GM23338 (cell line): ENCODE measurements around the gene FBXL17. TPM values are rescaled to one million over a fixed set of nuclear protein-coding genes. Genes with fewer than 3 reads are reported as not detected.

Experiments used
- ATAC-seq: fragments of 200-7000 bp; cut with Tn5 transposase; 3 replicates; pipeline ENCODE4 v1.9.1; 2020
- DNase-seq: peaks from one replicate; pipeline ENCODE4 v3.0.0-alpha.2; 2015; ENCODE audit warnings: low spot score
- H2AFZ ChIP-seq: fragments of 200-600 bp; sonication (generic); 2 replicates; pipeline ENCODE4 v1.8.0; 2016; ENCODE audit warnings: antibody characterized with exemption, mild to moderate bottlenecking, moderate library complexity
- H3F3A ChIP-seq: fragments of 200-600 bp; sonication (generic); replicated peaks from 2 replicates; pipeline ENCODE4 v1.8.0; 2017; ENCODE audit warnings: antibody characterized with exemption, mixed run types, low read depth
- H3K27ac ChIP-seq: fragments of 200-600 bp; sonication (generic); 2 replicates; pipeline ENCODE4 v1.6.1; 2016; ENCODE audit warnings: low read depth
- H3K27me3 ChIP-seq: fragments of 200-600 bp; sonication (generic); 2 replicates; pipeline ENCODE4 v1.8.0; 2016; ENCODE audit warnings: mild to moderate bottlenecking, mixed run types, moderate library complexity; ENCODE audit not compliant: insufficient read depth
- H3K36me3 ChIP-seq: fragments of 200-600 bp; sonication (generic); 2 replicates; pipeline ENCODE4 v1.8.0; 2016; ENCODE audit warnings: mild to moderate bottlenecking; ENCODE audit not compliant: insufficient read depth
- H3K4me1 ChIP-seq: fragments of 200-600 bp; sonication (generic); 2 replicates; pipeline ENCODE4 v1.8.0; 2016; ENCODE audit warnings: mild to moderate bottlenecking, moderate library complexity; ENCODE audit not compliant: insufficient read depth
- H3K4me2 ChIP-seq: fragments of 200-600 bp; sonication (generic); 2 replicates; pipeline ENCODE4 v1.7.1; 2017; ENCODE audit warnings: mixed run types
- H3K4me3 ChIP-seq: fragments of 200-600 bp; sonication (generic); 2 replicates; pipeline ENCODE4 v1.6.1; 2016; ENCODE audit warnings: mixed run types
- H3K79me2 ChIP-seq: fragments of 200-600 bp; sonication (generic); replicated peaks from 2 replicates; pipeline ENCODE4 v1.8.0; 2017; ENCODE audit warnings: mild to moderate bottlenecking; ENCODE audit not compliant: insufficient read depth
- H3K9me2 ChIP-seq: fragments of 200-600 bp; sonication (generic); 2 replicates; pipeline ENCODE4 v1.8.0; 2017; ENCODE audit not compliant: insufficient read depth
- H4K20me1 ChIP-seq: fragments of 200-600 bp; sonication (generic); replicated peaks from 2 replicates; pipeline ENCODE4 v1.8.0; 2017; ENCODE audit warnings: mild to moderate bottlenecking; ENCODE audit not compliant: insufficient read depth
- H3K27ac Mint-ChIP-seq: 2 replicates; pipeline ENCODE4 v1.8.0; 2020; ENCODE audit warnings: inconsistent platforms, mild to moderate bottlenecking, moderate library complexity, mixed read lengths
- H3K27me3 Mint-ChIP-seq: 3 replicates; pipeline ENCODE4 v1.8.0; 2022; ENCODE audit warnings: low read depth, mild to moderate bottlenecking, moderate library complexity, mixed read lengths, inconsistent platforms; ENCODE audit not compliant: insufficient read depth, poor library complexity
- H3K36me3 Mint-ChIP-seq: 3 replicates; pipeline ENCODE4 v1.8.0; 2021; ENCODE audit warnings: low read depth, mild to moderate bottlenecking, inconsistent platforms, moderate library complexity, mixed read lengths
- H3K4me1 Mint-ChIP-seq: 3 replicates; pipeline ENCODE4 v1.8.0; 2020; ENCODE audit warnings: mild to moderate bottlenecking, inconsistent platforms, mixed read lengths
- H3K4me3 Mint-ChIP-seq: 3 replicates; pipeline ENCODE4 v1.8.0; 2021; ENCODE audit warnings: moderate library complexity, mild to moderate bottlenecking, inconsistent platforms, mixed read lengths
- H3K9me3 Mint-ChIP-seq: 3 replicates; pipeline ENCODE4 v1.8.0; 2020; ENCODE audit warnings: moderate library complexity, mild to moderate bottlenecking, inconsistent platforms, mixed read lengths
- CREB1 ChIP-seq: fragments of 250-450 bp; sonication (Bioruptor Pico); IDR thresholded peaks from 2 replicates; pipeline ENCODE4 v1.5.0; 2020; ENCODE audit warnings: low read depth, mild to moderate bottlenecking, moderate library complexity
- CTCF ChIP-seq, 2 experiments: fragments of 200-600 bp in 1 of 2; sonication (generic) in 1 of 2; conservative IDR thresholded peaks; 2 replicates each; pipeline versions ENCODE4 v1.5.1 to v1.6.1; 2016 to 2017; ENCODE audit warnings: antibody characterized with exemption in 2 of 2, low read depth in 2 of 2, mild to moderate bottlenecking in 2 of 2, moderate library complexity in 1 of 2
- ETS1 ChIP-seq: IDR thresholded peaks from 2 replicates; pipeline ENCODE4 v1.6.1; 2016; ENCODE audit warnings: antibody characterized with exemption
- EZH2 ChIP-seq: fragments of 200-600 bp; sonication (generic); IDR thresholded peaks from one replicate; pipeline ENCODE4 v1.8.0; 2017; ENCODE audit warnings: antibody characterized with exemption, mild to moderate bottlenecking, low read depth; ENCODE audit not compliant: unreplicated experiment
- EZH2phosphoT487 ChIP-seq: fragments of 200-600 bp; sonication (generic); IDR thresholded peaks from one replicate; pipeline ENCODE4 v1.8.1; 2018; ENCODE audit warnings: antibody characterized with exemption; ENCODE audit not compliant: unreplicated experiment
- JUNB ChIP-seq: IDR thresholded peaks from one replicate; pipeline ENCODE4 v1.6.1; 2016; ENCODE audit warnings: antibody characterized with exemption; ENCODE audit not compliant: unreplicated experiment
- REST ChIP-seq: IDR thresholded peaks from one replicate; pipeline ENCODE4 v1.6.1; 2018; ENCODE audit warnings: antibody characterized with exemption; ENCODE audit not compliant: unreplicated experiment
- STAT1 ChIP-seq: IDR thresholded peaks from one replicate; pipeline ENCODE4 v1.6.1; 2016; ENCODE audit warnings: antibody characterized with exemption; ENCODE audit not compliant: unreplicated experiment
- ZNF114 ChIP-seq: fragments of 250-450 bp; sonication (Bioruptor Pico); IDR thresholded peaks from 2 replicates; pipeline ENCODE4 v1.5.0; 2020; ENCODE audit warnings: mild to moderate bottlenecking, moderate library complexity
- ZNF331 ChIP-seq: fragments of 250-450 bp; sonication (Bioruptor Pico); IDR thresholded peaks from 2 replicates; pipeline ENCODE4 v1.5.0; 2020; ENCODE audit warnings: low read depth, mild to moderate bottlenecking, moderate library complexity
- ZNF462 ChIP-seq: fragments of 250-450 bp; sonication (Bioruptor Pico); IDR thresholded peaks from 2 replicates; pipeline ENCODE4 v1.5.0; 2020; ENCODE audit warnings: mild to moderate bottlenecking, moderate library complexity
- polyA plus RNA-seq: library from polyadenylated mRNA; unstranded; fragments of >200 nt; fragmentation: Nextera tagmentation; extraction: Ambion mirVana; gene quantifications from 2 replicates; pipeline ENCODE4 v1.2.1, GENCODE V29; 2016
- total RNA-seq: library from RNA; depleted of rRNA; stranded (reverse); fragments of >200 nt; shearing (Covaris generic); gene quantifications from 2 replicates; pipeline ENCODE4 v1.2.3, GENCODE V29; 2014

The FBXL17 gene
- total and polyA plus RNA-seq, 2 experiments from 2014 or later = 2.0 to 2.7 TPM

GRCh38 chr5:107930092-107930491 is 451.8 kb downstream of the FBXL17 start (continued):
- TF ChIP-seq ETS1 (no peak), EZH2 (no peak), ZNF114 (CRISPR knock-in tag) (no peak), CREB1 (CRISPR knock-in tag) (no peak), JUNB (no peak), STAT1 (no peak), CTCF (conservative IDR thresholded peaks at IDR 0.05; ENCODE audit: low read depth in 2 of 2) (no peak)

GRCh38 chr5:107929080-107929479 is 452.8 kb downstream of the FBXL17 start:
- H3K27me3 ChIP-seq = no peaks in the 10 kb centered on the region
- no peaks in the 10 kb centered on the region for H3F3A ChIP-seq
- H3K4me1 Mint-ChIP-seq = peaks cover 21% of the 10 kb centered on the region
- H3K27me3 Mint-ChIP-seq = no peaks in the 10 kb centered on the region
- no peaks in the 10 kb centered on the region for H3K9me2 ChIP-seq
- no peaks in the 10 kb centered on the region for H3K36me3 Mint-ChIP-seq
- DNase-seq (no peak), ATAC-seq (no peak)
- no peak overlapping the region for H2AFZ ChIP-seq
- no peaks in the 10 kb centered on the region for H3K79me2 ChIP-seq
- H3K4me1 ChIP-seq = peaks cover 21% of the 10 kb centered on the region
- no peak overlapping the region for H3K4me2 ChIP-seq
- no peak overlapping the region for H3K27ac ChIP-seq
- H3K4me3 Mint-ChIP-seq = no peak overlapping the region
- H3K27ac Mint-ChIP-seq = no peak overlapping the region
- no peaks in the 10 kb centered on the region for H4K20me1 ChIP-seq
- H3K36me3 ChIP-seq = no peaks in the 10 kb centered on the region
- H3K4me3 ChIP-seq = no peak overlapping the region
- H3K9me3 Mint-ChIP-seq = no peaks in the 10 kb centered on the region
- no peak for TF ChIP-seq ZNF331 (CRISPR knock-in tag)
- TF ChIP-seq EZH2phosphoT487 = no peak
- no peak for TF ChIP-seq EZH2
- no peak for TF ChIP-seq ZNF462 (CRISPR knock-in tag)
- TF ChIP-seq REST = no peak
